ENCODE measurements around the gene NALCN. TPM values are rescaled to one million over a fixed set of nuclear protein-coding genes. Genes with fewer than 3 reads are reported as not detected.

The NALCN gene
- total RNA-seq, 3 donors from 2014 or later = 0.80 to 12.1 (median 1.6) TPM

DNA sequence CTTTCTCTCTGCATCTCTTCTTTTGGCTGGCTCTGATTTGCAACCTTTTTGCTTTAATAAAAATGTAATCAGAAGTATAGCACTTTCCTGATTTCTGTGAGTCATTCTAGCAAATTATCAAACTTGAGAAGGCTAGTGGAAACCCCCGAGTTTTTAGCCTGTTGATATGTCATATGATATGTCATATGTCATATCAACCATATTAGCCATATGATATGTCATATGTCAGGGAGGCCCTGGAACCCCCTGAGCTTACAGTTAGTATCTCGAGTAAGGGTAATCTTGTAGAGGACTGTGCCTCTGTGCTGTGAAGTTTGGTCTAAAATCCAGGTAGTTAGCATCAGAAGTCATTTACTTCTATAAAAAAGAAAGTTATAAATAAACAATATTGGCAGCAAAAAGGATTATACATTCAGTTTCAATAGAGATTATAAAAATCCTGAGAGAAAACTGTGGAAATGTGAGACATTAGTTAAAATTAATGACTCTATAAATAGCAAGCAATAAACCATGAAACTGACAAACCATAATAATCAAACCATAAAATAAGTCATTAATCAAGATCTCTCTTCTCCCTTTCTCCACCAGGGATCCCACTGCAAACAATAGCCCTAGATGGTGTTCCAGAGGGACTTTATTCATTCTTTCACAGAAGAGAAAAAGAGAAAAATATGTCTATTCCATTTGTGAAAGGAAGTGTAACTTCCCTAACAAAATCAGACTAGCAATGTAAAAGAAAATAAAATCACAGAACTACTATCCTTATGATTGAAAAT is 167.4 kb downstream of the NALCN start:
- Histone ChIP-seq H3K27me3 (no peaks in the 10 kb centered on the region), H3K4me3 (no peak overlapping the region), H3K9me3 (peaks cover 0 to 11% of the 10 kb centered on the region in 2 donors), H3K36me3 (no peaks in the 10 kb centered on the region), H3K4me1 (no peaks in the 10 kb centered on the region), H3K27ac (no peak overlapping the region)
- no peak for DNase-seq (ENCODE audit: low spot score in 2 of 2)
- intact Hi-C loops (cut with DNase I; ENCODE audit: low total_unique reads) = no loop called here
- no peak for TF ChIP-seq POLR2AphosphoS5 (IDR thresholded peaks at IDR 0.05)
- TF ChIP-seq CTCF (IDR thresholded peaks at IDR 0.05) = no peak
- TF ChIP-seq POLR2A (IDR thresholded peaks at IDR 0.05) = no peak

DNA sequence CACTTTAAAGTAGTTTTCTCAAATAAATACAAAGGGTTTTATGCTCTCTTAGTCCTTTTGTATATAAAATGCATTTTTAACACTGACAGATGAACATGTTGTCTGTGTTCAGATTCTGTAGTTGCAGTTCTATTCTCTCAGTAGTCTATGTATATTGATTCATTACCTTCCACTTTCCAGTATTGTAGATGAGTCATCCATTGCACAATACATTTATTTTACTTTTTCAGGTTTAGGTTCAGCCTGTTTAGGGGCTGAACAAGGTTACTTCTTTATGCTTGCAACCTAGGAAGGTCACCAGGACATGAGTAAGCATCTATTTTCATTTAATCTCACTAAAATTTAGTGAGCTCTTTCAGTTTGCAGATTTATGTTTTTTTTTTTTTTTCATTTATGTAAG is 173.6 kb downstream of the NALCN start:
- Histone ChIP-seq H3K36me3 (no peaks in the 10 kb centered on the region), H3K4me1 (no peaks in the 10 kb centered on the region), H3K27me3 (no peaks in the 10 kb centered on the region), H3K27ac (no peak overlapping the region), H3K9me3 (no peaks in the 10 kb centered on the region), H3K4me3 (no peak overlapping the region)
- TF ChIP-seq CTCF (IDR thresholded peaks at IDR 0.05) (no peak), POLR2AphosphoS5 (IDR thresholded peaks at IDR 0.05) (no peak), POLR2A (IDR thresholded peaks at IDR 0.05) (no peak)
- DNase-seq (ENCODE audit: low spot score in 2 of 2) = no peak
- intact Hi-C loops (cut with DNase I; ENCODE audit: low total_unique reads) = no loop called here

DNA sequence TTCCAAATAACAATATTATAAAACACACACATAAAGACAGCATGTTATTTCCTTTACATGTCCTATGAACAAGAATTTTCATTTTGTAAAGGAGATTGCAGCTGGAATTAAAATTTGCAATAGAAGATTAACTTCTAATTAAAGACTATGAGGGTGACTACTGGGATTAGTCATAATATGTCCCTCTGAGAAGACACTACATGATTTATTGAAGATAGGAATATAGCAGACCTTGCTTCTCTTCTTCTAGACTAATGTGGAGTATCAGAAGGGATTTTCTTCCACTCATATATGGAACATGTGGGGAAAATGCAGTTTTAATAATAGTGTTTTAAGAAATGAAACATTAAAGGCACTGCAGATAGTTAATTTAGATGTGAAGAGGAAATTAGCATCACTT is 177.8 kb downstream of the NALCN start:
- Histone ChIP-seq H3K9me3 (no peaks in the 10 kb centered on the region), H3K4me3 (no peak overlapping the region), H3K27me3 (no peaks in the 10 kb centered on the region), H3K4me1 (no peaks in the 10 kb centered on the region), H3K27ac (no peak overlapping the region), H3K36me3 (no peaks in the 10 kb centered on the region)
- no peak for DNase-seq (ENCODE audit: low spot score in 2 of 2)
- intact Hi-C loops (cut with DNase I; ENCODE audit: low total_unique reads) = no loop called here
- no peak for TF ChIP-seq CTCF (IDR thresholded peaks at IDR 0.05)
- TF ChIP-seq POLR2A (IDR thresholded peaks at IDR 0.05) = no peak
- TF ChIP-seq POLR2AphosphoS5 (IDR thresholded peaks at IDR 0.05) = no peak

DNA sequence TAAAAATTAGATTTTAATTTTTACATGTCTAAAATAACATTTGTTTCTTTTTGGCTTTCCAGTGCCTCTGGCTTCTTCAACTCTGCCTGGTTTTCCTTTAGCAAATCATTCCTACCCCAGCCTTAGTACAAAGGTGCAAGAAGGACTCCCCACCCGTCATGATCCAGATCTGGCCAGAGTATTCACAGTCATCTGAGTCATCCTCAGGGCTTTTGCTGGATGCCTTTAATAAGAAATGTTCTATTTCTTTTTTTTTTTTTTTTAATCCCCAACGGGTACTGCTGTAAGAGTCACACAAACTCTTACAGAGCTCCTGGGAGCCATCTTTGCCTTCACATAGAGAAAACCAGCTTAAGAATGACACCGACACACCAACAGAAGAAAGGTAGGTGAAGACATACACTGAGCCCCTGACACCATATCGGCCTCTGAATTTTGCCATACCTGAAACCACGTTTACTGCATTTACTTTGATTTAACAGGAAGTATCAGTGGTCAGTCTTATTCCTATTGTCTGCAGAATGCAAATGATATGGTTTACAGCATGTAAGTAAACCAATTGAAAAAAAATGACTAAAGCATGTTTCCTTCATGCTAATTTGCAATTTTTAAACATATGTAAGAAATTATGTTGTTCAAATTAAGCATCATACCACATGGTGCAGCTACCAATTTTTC is 184.4 kb downstream of the NALCN start:
- Histone ChIP-seq H3K36me3 (no peaks in the 10 kb centered on the region), H3K4me1 (no peaks in the 10 kb centered on the region), H3K4me3 (no peak overlapping the region), H3K27me3 (no peaks in the 10 kb centered on the region), H3K27ac (no peak overlapping the region), H3K9me3 (no peaks in the 10 kb centered on the region)
- TF ChIP-seq CTCF (IDR thresholded peaks at IDR 0.05) (no peak), POLR2AphosphoS5 (IDR thresholded peaks at IDR 0.05) (no peak), POLR2A (IDR thresholded peaks at IDR 0.05) (no peak)
- DNase-seq (ENCODE audit: low spot score in 2 of 2) = no peak
- intact Hi-C loops (cut with DNase I; ENCODE audit: low total_unique reads) = no loop called here

GRCh38 chr13:101230271-101230890 is 185.9 kb downstream of the NALCN start:
- no peaks in the 10 kb centered on the region for H3K27me3 ChIP-seq
- no peak for DNase-seq (ENCODE audit: low spot score in 2 of 2)
- no peak overlapping the region for H3K27ac ChIP-seq
- no peak overlapping the region for H3K4me3 ChIP-seq
- no peaks in the 10 kb centered on the region for H3K4me1 ChIP-seq
- no peak for TF ChIP-seq POLR2A (IDR thresholded peaks at IDR 0.05)
- no peaks in the 10 kb centered on the region for H3K36me3 ChIP-seq
- intact Hi-C loops (cut with DNase I; ENCODE audit: low total_unique reads) = no loop called here
- H3K9me3 ChIP-seq = no peaks in the 10 kb centered on the region
